AG09309 (cell line): Measurements from ENCODE around the gene CATSPER1.

Experiments used
- DNase-seq: peaks from one replicate; pipeline ENCODE4 v3.0.0-alpha.2; 2010; ENCODE audit warnings: low read depth
- H3K4me3 ChIP-seq: 2 replicates; pipeline ENCODE4 v1.5.1; 2011; ENCODE audit warnings: mild to moderate bottlenecking, low read depth, low read length, moderate library complexity; ENCODE audit not compliant: control insufficient read depth
- CTCF ChIP-seq: IDR thresholded peaks from 2 replicates; pipeline ENCODE4 v1.5.1; 2011; ENCODE audit warnings: mild to moderate bottlenecking, low read depth, low read length, inconsistent platforms; ENCODE audit not compliant: insufficient read depth, control insufficient read depth; ENCODE audit errors: missing control alignments

The CATSPER1 gene

GRCh38 chr11:66064571-66064970 is 38.3 kb upstream of the CATSPER1 start:
- TF ChIP-seq CTCF, result no peak
- H3K4me3 ChIP-seq, result no peak overlapping the region
- no peak for DNase-seq

- DNase-seq, result no peak
- no peak for TF ChIP-seq CTCF
These were observed 37.6 kb upstream of the CATSPER1 start for GRCh38 chr11:66063900-66064299.

GRCh38 chr11:66062408-66062807 is 36.1 kb upstream of the CATSPER1 start:
- no peak for TF ChIP-seq CTCF
- no peak for DNase-seq
- H3K4me3 ChIP-seq, result no peak overlapping the region

More at GRCh38 chr11:66063900-66064299, 37.6 kb upstream of the CATSPER1 start:
- no peak overlapping the region for H3K4me3 ChIP-seq

GRCh38 chr11:66061268-66061667 is 35.0 kb upstream of the CATSPER1 start:
- H3K4me3 ChIP-seq, result no peak overlapping the region
- DNase-seq, result no peak
- TF ChIP-seq CTCF, result no peak

- no peak for DNase-seq
- TF ChIP-seq CTCF, result no peak
- no peak overlapping the region for H3K4me3 ChIP-seq
These were observed 33.8 kb upstream of the CATSPER1 start for GRCh38 chr11:66059966-66060680.

- no peak for TF ChIP-seq CTCF
- no peak for DNase-seq
- no peak overlapping the region for H3K4me3 ChIP-seq
These were observed 30.2 kb upstream of the CATSPER1 start for GRCh38 chr11:66056501-66056900.

- H3K4me3 ChIP-seq, result no peak overlapping the region
- TF ChIP-seq CTCF, result no peak
- no peak for DNase-seq
These were observed 28.7 kb upstream of the CATSPER1 start for GRCh38 chr11:66055021-66055420.
